ENCODE measurements around the gene MBOAT7. TPM values are rescaled to one million over a fixed set of nuclear protein-coding genes. Genes with fewer than 3 reads are reported as not detected.
"Not testable (repeated sequence)": the region's sequence is repeated elsewhere in the genome, so short reads cannot be mapped to it uniquely, and the experiment has no call there.

Gene MBOAT7
- polyA plus RNA-seq, 4 donors = 65.8 to 86.6 (median 70.3) TPM

GRCh38 chr19:54190503-54191010 is 1.2 kb upstream of the MBOAT7 start:
- DNase-seq (ENCODE audit: low read depth in 4 of 4, low spot score in 3 of 4) = peak; percentile 98 to 99 (median 99)

GRCh38 chr19:54189735-54190502 is 539 bp upstream of the MBOAT7 start:
- peak; percentile 100 for DNase-seq (ENCODE audit: low read depth in 4 of 4, low spot score in 3 of 4)

- no peak for DNase-seq (ENCODE audit: low read depth in 4 of 4, low spot score in 3 of 4)
Measured at GRCh38 chr19:54188215-54188871, 1.0 kb downstream of the MBOAT7 start.

DNA sequence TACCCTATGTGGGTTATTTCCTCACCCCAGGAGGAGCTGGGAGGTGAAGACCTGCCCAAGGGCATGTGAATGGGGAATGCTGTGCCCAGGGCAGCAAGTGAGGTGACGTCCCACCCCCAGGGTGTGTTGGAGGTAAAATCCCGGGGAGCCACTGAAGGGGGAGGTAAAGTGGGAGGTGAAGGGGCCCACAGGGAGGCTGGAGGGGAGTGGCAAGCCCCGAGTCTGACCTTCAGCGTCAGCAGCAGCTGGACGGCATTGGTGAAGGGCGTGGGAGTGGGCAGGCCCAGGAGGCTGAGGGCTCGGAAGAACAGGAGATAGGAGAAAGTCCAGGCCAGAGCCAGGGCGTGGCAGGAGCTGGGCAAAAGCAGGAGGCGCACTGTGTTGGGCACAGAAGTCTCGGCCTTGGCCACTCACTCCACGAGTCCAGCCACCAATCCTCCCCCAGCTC is 2.4 kb downstream of the MBOAT7 start:
- no peak for DNase-seq (ENCODE audit: low read depth in 4 of 4, low spot score in 3 of 4)

- DNase-seq (ENCODE audit: low read depth in 4 of 4, low spot score in 3 of 4) = no peak
Measured at GRCh38 chr19:54186351-54186750, 3.0 kb downstream of the MBOAT7 start.

GRCh38 chr19:54183431-54183830 is 5.9 kb downstream of the MBOAT7 start:
- no peak for DNase-seq (ENCODE audit: low read depth in 4 of 4, low spot score in 3 of 4)

GRCh38 chr19:54181894-54182293 is 7.5 kb downstream of the MBOAT7 start:
- not testable (repeated sequence) for DNase-seq (ENCODE audit: low read depth in 4 of 4, low spot score in 3 of 4)

DNA sequence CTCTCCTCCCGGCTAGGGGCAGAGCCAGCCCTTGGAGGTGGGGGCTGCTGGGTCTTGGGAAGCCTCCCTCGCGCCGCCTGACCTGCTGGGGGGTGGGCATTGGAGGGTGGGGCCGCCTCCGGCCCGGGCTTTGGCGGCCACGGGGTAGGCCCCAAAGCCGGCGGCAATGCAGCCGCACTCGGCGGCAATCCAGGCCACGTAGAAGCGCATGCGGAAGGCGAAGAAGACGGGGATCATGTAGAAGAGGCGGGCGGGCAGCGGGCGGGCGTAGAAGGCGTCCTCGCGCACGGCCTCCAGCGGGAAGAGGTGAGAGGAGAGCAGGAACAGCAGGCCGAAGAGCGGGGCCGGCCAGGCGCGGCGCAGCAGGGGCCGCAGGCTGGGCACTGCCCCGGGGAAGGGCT is 8.7 kb downstream of the MBOAT7 start:
- no peak for DNase-seq (ENCODE audit: low read depth in 4 of 4, low spot score in 3 of 4)

DNA sequence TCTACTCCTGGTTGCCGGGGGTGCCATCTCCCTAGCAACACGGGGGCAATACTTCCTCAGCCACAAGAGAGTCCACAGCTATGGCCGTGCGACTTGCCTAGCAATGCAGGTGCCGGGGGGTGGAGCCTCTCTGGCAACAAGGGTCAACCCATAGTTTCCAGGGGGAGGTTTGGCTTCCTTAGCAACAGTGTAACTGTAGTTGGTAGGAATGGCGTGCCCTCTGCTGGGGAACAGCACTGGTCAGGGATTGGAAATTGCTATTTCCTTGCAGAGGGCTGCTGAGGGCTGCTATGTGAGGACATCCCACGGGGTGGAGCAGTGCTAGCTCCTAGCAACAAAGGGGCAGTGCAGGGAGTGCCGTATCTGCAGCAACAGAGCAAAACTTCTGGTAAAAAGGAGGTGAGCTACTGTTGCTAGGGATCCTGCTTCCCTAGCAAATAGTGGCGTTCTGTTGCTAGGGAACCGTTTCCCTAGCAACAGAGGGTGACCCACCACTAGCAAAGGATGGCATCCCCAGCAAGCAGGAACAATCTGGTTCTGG is 9.4 kb downstream of the MBOAT7 start:
- DNase-seq (ENCODE audit: low read depth in 4 of 4, low spot score in 3 of 4) = peak in 2 of 4 donors; percentile 68 to 74

DNA sequence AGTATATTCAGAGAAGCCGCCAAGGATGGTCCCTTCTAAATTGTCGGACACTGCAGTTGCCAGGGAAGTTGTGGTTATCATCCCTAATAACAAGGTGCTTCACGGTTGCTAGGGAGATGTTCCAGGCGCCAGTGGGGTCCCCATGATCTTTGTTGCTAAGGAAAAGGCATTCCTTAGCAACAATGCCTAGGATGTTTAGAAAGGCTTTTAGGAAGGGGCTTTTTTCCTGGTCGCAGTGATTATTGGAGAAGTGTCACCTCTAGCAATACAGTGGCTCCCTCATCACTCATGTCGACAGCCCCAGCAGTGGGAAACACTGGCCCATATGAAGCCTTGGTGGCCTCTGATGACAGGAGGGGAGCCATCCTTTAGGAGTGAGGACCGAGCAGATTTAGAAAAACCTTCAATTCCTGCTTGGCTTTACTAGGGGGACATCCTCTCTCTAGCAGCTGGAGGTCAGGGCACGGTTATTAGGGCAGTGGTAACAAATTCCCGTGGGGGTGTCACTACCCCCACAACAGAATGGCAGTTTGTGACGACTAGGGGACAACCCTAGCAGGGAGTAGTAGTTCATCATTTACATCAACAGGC is 10.0 kb downstream of the MBOAT7 start:
- no peak for DNase-seq (ENCODE audit: low read depth in 4 of 4, low spot score in 3 of 4)

GRCh38 chr19:54178581-54179261 is 10.7 kb downstream of the MBOAT7 start:
- DNase-seq (ENCODE audit: low read depth in 4 of 4, low spot score in 3 of 4) = no peak

DNA sequence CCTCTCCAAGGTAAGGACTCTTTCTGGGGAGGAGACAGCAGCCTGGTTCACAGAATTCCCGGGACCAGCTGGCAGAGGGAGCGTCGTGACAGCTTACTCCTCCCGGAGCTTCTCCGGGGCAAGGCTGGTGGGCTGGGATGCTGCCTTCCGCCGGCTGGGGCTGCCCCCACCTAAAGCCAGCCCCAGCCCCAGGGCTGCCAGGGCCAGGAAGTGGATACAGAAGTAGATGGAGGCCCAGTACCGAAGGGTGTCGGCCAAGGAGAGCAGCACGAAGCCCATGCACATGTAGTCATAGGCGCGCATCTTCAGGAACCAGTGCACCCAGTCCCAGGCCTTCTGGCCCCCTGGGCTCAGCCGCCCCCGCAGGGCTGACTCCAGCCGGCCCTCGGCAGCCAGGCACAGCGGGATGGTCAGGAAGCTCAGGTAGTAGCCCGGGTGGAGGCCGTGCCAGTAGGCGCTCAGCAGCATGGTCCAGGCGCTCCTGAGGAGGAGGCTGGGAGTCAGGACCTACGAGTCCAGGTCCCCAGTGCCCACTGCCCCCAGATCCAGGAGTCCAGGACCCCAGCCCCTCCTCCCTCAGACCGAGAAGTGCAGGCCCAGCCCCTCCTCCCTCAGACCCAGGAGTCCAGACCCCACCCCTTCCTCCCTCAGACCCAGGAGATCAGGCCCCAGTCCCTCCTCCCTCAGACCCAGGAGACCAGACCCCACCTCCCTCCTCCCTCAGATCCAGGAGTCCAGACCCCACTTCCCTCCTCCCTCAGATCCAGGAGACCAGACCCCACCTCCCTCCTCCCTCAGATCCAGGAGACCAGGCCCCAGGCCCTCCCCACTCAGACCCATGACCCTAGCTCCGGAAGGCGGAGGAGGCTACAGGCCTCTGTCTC is 15.2 kb downstream of the MBOAT7 start:
- no peak for DNase-seq (ENCODE audit: low read depth in 4 of 4, low spot score in 3 of 4)

- no peak for DNase-seq (ENCODE audit: low read depth in 4 of 4, low spot score in 3 of 4)
Measured at GRCh38 chr19:54173359-54173699, 16.1 kb downstream of the MBOAT7 start.

DNA sequence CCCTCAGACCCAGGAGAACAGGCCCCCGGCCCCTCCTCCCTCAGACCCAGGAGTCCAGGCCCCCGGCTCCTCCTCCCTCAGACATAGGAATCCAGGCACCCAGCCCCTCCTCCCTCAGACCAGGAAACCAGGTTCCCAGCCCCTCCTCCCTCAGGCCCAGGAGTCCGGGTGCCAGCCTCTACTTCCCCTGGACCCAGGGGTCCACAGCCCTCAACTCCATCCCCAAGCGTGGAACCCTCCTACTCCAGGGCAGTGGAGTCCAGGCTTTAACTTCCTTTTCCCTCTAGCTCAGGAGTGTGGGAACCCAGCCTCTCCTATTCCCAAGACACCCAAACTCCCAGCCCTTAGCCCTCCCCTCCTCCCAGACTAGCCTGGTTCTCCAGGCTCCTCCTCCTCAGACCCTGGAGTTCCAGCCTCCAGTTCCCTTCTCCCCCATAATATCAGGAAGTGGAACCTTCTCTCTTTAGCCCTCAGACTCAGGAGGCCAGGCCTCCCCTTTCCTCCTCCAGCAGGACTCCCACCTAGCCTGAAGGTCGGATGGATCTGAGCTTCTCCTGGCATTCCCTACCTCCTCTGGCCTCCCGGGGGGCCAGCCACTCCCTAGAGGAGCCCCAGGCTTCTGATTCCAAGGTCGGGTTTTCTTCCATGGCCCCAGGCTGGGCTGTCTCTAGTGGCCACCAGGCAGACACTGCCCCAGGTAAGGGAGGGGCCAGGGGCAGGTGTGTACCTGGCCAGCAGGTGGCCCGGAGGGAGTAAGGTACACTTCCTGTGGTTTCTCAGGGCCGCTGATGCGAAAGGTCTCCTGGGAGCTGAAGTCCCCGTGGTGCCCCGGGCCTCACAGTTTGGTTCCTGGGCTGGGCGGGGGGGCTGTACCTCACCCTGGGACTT is 16.7 kb downstream of the MBOAT7 start, which contains the start of gene TMC4:
TSS of gene TMC4 (minus strand) at position 690 of the 888 bp plus-strand sequence. CDS start at position 647, 43 bp downstream.
- DNase-seq (ENCODE audit: low read depth in 4 of 4, low spot score in 3 of 4) = no peak

GRCh38 chr19:54171736-54172431 is 17.5 kb downstream of the MBOAT7 start:
- DNase-seq (ENCODE audit: low read depth in 4 of 4, low spot score in 3 of 4) = not testable (repeated sequence)

GRCh38 chr19:54169149-54169740 is 20.1 kb downstream of the MBOAT7 start:
- DNase-seq (ENCODE audit: low read depth in 4 of 4, low spot score in 3 of 4) = no peak

- DNase-seq (ENCODE audit: low read depth in 4 of 4, low spot score in 3 of 4) = peak; percentile 71 to 86 (median 82)
Measured at GRCh38 chr19:54168174-54168917, 21.0 kb downstream of the MBOAT7 start.

Data from right renal pelvis (tissue), 4 donors.